Measurements from ENCODE around the gene EXD2. TPM values are rescaled to one million over a fixed set of nuclear protein-coding genes. Genes with fewer than 3 reads are reported as not detected.

The EXD2 gene
- total and polyA plus RNA-seq, 5 donors from 2014 or later: 4.2 to 7.9 (median 5.9) TPM

GRCh38 chr14:69231486-69231885 is 40.2 kb downstream of the EXD2 start:
- Histone ChIP-seq H3K27me3 (ENCODE audit: control insufficient read depth, insufficient read depth, low read length) (no peaks in the 10 kb centered on the region), H3K9me3 (ENCODE audit: control insufficient read depth in 2 of 2, low read length in 2 of 2) (no peaks in the 10 kb centered on the region), H3K27ac (ENCODE audit: insufficient read depth, low read length, poor library complexity, severe bottlenecking) (no peak overlapping the region), H3K4me1 (ENCODE audit: control insufficient read depth, insufficient read depth, low read length, poor library complexity, severe bottlenecking) (no peaks in the 10 kb centered on the region), H3K36me3 (ENCODE audit: control insufficient read depth, insufficient read depth, low read length) (peaks cover 25% of the 10 kb centered on the region), H3K4me3 (ENCODE audit: low read depth, low read length) (no peak overlapping the region)
- Mint-ChIP-seq H3K27ac (no peak overlapping the region), H3K36me3 (peaks cover 46% of the 10 kb centered on the region), H3K27me3 (no peaks in the 10 kb centered on the region), H3K4me3 (no peak overlapping the region), H3K4me1 (peaks cover 0 to 3% (median 0%) of the 10 kb centered on the region in 4 donors), H3K9me3 (no peaks in the 10 kb centered on the region)
- no peak for DNase-seq
- ATAC-seq (ENCODE audit: low read depth in 2 of 2): no peak

GRCh38 chr14:69232388-69232787 is 41.1 kb downstream of the EXD2 start:
- ATAC-seq (ENCODE audit: low read depth in 2 of 2): no peak
- Mint-ChIP-seq H3K4me3 (no peak overlapping the region), H3K4me1 (peaks cover 0 to 3% (median 0%) of the 10 kb centered on the region in 4 donors), H3K9me3 (no peaks in the 10 kb centered on the region), H3K27me3 (no peaks in the 10 kb centered on the region), H3K36me3 (peaks cover 55% of the 10 kb centered on the region), H3K27ac (no peak overlapping the region)
- Histone ChIP-seq H3K36me3 (ENCODE audit: control insufficient read depth, insufficient read depth, low read length) (peaks cover 34% of the 10 kb centered on the region), H3K9me3 (ENCODE audit: control insufficient read depth in 2 of 2, low read length in 2 of 2) (no peaks in the 10 kb centered on the region), H3K4me3 (ENCODE audit: low read depth, low read length) (no peak overlapping the region), H3K4me1 (ENCODE audit: control insufficient read depth, insufficient read depth, low read length, poor library complexity, severe bottlenecking) (no peaks in the 10 kb centered on the region), H3K27me3 (ENCODE audit: control insufficient read depth, insufficient read depth, low read length) (no peaks in the 10 kb centered on the region), H3K27ac (ENCODE audit: insufficient read depth, low read length, poor library complexity, severe bottlenecking) (no peak overlapping the region)
- no peak for DNase-seq

GRCh38 chr14:69234106-69234505 is 42.8 kb downstream of the EXD2 start:
- no peaks in the 10 kb centered on the region for H3K27me3 Mint-ChIP-seq
- H3K4me1 ChIP-seq (ENCODE audit: control insufficient read depth, insufficient read depth, low read length, poor library complexity, severe bottlenecking): no peaks in the 10 kb centered on the region
- peaks cover 47% of the 10 kb centered on the region for H3K36me3 ChIP-seq (ENCODE audit: control insufficient read depth, insufficient read depth, low read length)
- H3K9me3 Mint-ChIP-seq: no peaks in the 10 kb centered on the region
- H3K27me3 ChIP-seq (ENCODE audit: control insufficient read depth, insufficient read depth, low read length): no peaks in the 10 kb centered on the region
- DNase-seq: no peak
- H3K36me3 Mint-ChIP-seq: peaks cover 57% of the 10 kb centered on the region
- H3K27ac Mint-ChIP-seq: no peak overlapping the region
- no peaks in the 10 kb centered on the region for H3K9me3 ChIP-seq (ENCODE audit: control insufficient read depth in 2 of 2, low read length in 2 of 2)
- H3K27ac ChIP-seq (ENCODE audit: insufficient read depth, low read length, poor library complexity, severe bottlenecking): no peak overlapping the region
- H3K4me3 ChIP-seq (ENCODE audit: low read depth, low read length): no peak overlapping the region
- peaks cover 0 to 3% (median 0%) of the 10 kb centered on the region in 4 donors for H3K4me1 Mint-ChIP-seq
- no peak for ATAC-seq (ENCODE audit: low read depth in 2 of 2)
- H3K4me3 Mint-ChIP-seq: no peak overlapping the region

DNA sequence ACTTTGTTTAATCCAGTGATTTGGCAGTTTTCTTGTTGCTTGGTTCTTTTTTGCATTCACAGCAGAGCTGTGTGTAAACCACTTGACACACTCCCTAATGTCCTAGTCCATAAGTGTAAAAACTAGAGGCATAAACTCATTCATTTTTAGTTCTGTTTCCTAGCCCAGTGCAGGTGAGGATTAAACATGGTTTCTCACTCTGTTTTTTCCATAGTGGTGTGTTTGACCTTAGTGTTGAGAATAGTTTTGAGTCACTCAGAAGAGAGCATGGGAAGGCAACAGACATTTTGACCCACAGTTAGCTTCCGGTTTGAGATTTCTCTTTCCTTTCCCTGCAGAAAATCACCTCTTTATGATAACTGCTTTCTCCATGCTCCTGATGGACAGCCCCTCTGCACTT is 44.4 kb downstream of the EXD2 start:
- Mint-ChIP-seq H3K36me3 (peaks cover 59% of the 10 kb centered on the region), H3K27ac (peak overlapping the region in 1 of 3 donors; percentile 4), H3K4me1 (peaks cover 0 to 3% (median 0%) of the 10 kb centered on the region in 4 donors), H3K4me3 (no peak overlapping the region), H3K9me3 (no peaks in the 10 kb centered on the region), H3K27me3 (no peaks in the 10 kb centered on the region)
- no peaks in the 10 kb centered on the region for H3K4me1 ChIP-seq (ENCODE audit: control insufficient read depth, insufficient read depth, low read length, poor library complexity, severe bottlenecking)
- no peaks in the 10 kb centered on the region for H3K27me3 ChIP-seq (ENCODE audit: control insufficient read depth, insufficient read depth, low read length)
- no peak overlapping the region for H3K4me3 ChIP-seq (ENCODE audit: low read depth, low read length)
- H3K27ac ChIP-seq (ENCODE audit: insufficient read depth, low read length, poor library complexity, severe bottlenecking): no peak overlapping the region
- DNase-seq: no peak
- no peak for ATAC-seq (ENCODE audit: low read depth in 2 of 2)
- no peaks in the 10 kb centered on the region for H3K9me3 ChIP-seq (ENCODE audit: control insufficient read depth in 2 of 2, low read length in 2 of 2)
- peaks cover 49% of the 10 kb centered on the region for H3K36me3 ChIP-seq (ENCODE audit: control insufficient read depth, insufficient read depth, low read length)

DNA sequence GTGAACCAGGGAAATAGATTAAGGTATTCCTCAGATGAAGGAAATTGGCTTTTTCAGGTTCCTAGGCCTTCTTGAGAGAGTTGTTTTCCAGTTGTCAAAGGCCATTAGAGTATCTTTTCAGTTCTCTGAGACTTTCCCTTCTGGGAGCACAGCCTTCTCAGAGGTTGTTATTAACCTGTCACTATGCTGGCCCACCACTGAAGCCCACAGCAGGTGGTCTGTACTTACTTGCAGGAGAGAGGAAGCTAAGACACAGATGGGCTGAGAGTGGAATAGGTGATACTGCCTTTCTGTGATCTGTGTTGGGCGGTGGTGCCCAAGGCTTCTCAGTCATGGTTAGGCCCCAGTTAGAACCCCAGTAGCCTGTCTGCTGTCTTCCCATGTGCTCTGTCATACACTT is 45.8 kb downstream of the EXD2 start:
- H3K9me3 Mint-ChIP-seq: no peaks in the 10 kb centered on the region
- H3K27ac Mint-ChIP-seq: no peak overlapping the region
- H3K4me3 Mint-ChIP-seq: no peak overlapping the region
- Histone ChIP-seq H3K9me3 (ENCODE audit: control insufficient read depth in 2 of 2, low read length in 2 of 2) (no peaks in the 10 kb centered on the region), H3K4me1 (ENCODE audit: control insufficient read depth, insufficient read depth, low read length, poor library complexity, severe bottlenecking) (no peaks in the 10 kb centered on the region), H3K27me3 (ENCODE audit: control insufficient read depth, insufficient read depth, low read length) (no peaks in the 10 kb centered on the region), H3K27ac (ENCODE audit: insufficient read depth, low read length, poor library complexity, severe bottlenecking) (no peak overlapping the region), H3K4me3 (ENCODE audit: low read depth, low read length) (no peak overlapping the region), H3K36me3 (ENCODE audit: control insufficient read depth, insufficient read depth, low read length) (peaks cover 51% of the 10 kb centered on the region)
- DNase-seq (no peak), ATAC-seq (ENCODE audit: low read depth in 2 of 2) (no peak)
- H3K36me3 Mint-ChIP-seq: peaks cover 54% of the 10 kb centered on the region
- H3K27me3 Mint-ChIP-seq: no peaks in the 10 kb centered on the region
- H3K4me1 Mint-ChIP-seq: peaks cover 0 to 3% (median 0%) of the 10 kb centered on the region in 4 donors

GRCh38 chr14:69237584-69237983 is 46.3 kb downstream of the EXD2 start:
- H3K36me3 ChIP-seq (ENCODE audit: control insufficient read depth, insufficient read depth, low read length): peaks cover 51% of the 10 kb centered on the region
- no peaks in the 10 kb centered on the region for H3K9me3 ChIP-seq (ENCODE audit: control insufficient read depth in 2 of 2, low read length in 2 of 2)
- no peak overlapping the region for H3K27ac Mint-ChIP-seq
- no peak overlapping the region for H3K4me3 ChIP-seq (ENCODE audit: low read depth, low read length)
- no peaks in the 10 kb centered on the region for H3K27me3 ChIP-seq (ENCODE audit: control insufficient read depth, insufficient read depth, low read length)
- no peak overlapping the region for H3K27ac ChIP-seq (ENCODE audit: insufficient read depth, low read length, poor library complexity, severe bottlenecking)
- H3K27me3 Mint-ChIP-seq: no peaks in the 10 kb centered on the region
- no peak for ATAC-seq (ENCODE audit: low read depth in 2 of 2)
- DNase-seq: no peak
- peaks cover 0 to 3% (median under 1%) of the 10 kb centered on the region in 4 donors for H3K4me1 Mint-ChIP-seq
- peaks cover 50% of the 10 kb centered on the region for H3K36me3 Mint-ChIP-seq
- H3K4me1 ChIP-seq (ENCODE audit: control insufficient read depth, insufficient read depth, low read length, poor library complexity, severe bottlenecking): no peaks in the 10 kb centered on the region
- no peaks in the 10 kb centered on the region for H3K9me3 Mint-ChIP-seq
- no peak overlapping the region for H3K4me3 Mint-ChIP-seq

DNA sequence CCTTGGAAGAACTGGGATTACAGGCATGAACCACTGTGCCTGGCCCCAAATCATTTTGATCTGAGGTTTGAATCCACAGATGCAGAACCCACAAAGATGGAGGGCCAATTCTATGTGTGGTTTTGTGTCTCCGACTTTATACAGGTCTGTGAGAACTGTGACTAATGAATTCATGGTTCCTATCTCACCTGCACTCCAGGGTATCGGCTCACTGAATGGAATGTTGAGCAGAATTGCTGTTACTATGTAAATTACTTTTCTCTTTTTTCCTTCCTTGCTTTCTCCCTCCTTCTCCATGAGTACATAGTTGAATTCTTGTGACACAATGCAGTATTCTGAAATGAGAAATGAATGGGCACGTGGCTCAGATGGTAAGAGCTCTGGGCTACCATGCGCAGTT is 47.6 kb downstream of the EXD2 start:
- Histone ChIP-seq H3K36me3 (ENCODE audit: control insufficient read depth, insufficient read depth, low read length) (peaks cover 51% of the 10 kb centered on the region), H3K4me3 (ENCODE audit: low read depth, low read length) (no peak overlapping the region), H3K27ac (ENCODE audit: insufficient read depth, low read length, poor library complexity, severe bottlenecking) (no peak overlapping the region), H3K9me3 (ENCODE audit: control insufficient read depth in 2 of 2, low read length in 2 of 2) (no peaks in the 10 kb centered on the region), H3K4me1 (ENCODE audit: control insufficient read depth, insufficient read depth, low read length, poor library complexity, severe bottlenecking) (no peaks in the 10 kb centered on the region), H3K27me3 (ENCODE audit: control insufficient read depth, insufficient read depth, low read length) (no peaks in the 10 kb centered on the region)
- Mint-ChIP-seq H3K27me3 (no peaks in the 10 kb centered on the region), H3K9me3 (no peaks in the 10 kb centered on the region), H3K4me1 (peaks cover 0 to 6% (median 4%) of the 10 kb centered on the region in 4 donors), H3K4me3 (no peak overlapping the region), H3K27ac (no peak overlapping the region), H3K36me3 (peaks cover 46% of the 10 kb centered on the region)
- no peak for DNase-seq
- ATAC-seq (ENCODE audit: low read depth in 2 of 2): no peak

- Mint-ChIP-seq H3K9me3 (no peaks in the 10 kb centered on the region), H3K27ac (no peak overlapping the region), H3K4me3 (no peak overlapping the region), H3K36me3 (peaks cover 34% of the 10 kb centered on the region), H3K27me3 (no peaks in the 10 kb centered on the region), H3K4me1 (peaks cover 0 to 6% (median 4%) of the 10 kb centered on the region in 4 donors)
- H3K36me3 ChIP-seq (ENCODE audit: control insufficient read depth, insufficient read depth, low read length): peaks cover 47% of the 10 kb centered on the region
- no peak overlapping the region for H3K4me3 ChIP-seq (ENCODE audit: low read depth, low read length)
- ATAC-seq (ENCODE audit: low read depth in 2 of 2) (no peak), DNase-seq (no peak)
- H3K4me1 ChIP-seq (ENCODE audit: control insufficient read depth, insufficient read depth, low read length, poor library complexity, severe bottlenecking): no peaks in the 10 kb centered on the region
- no peaks in the 10 kb centered on the region for H3K9me3 ChIP-seq (ENCODE audit: control insufficient read depth in 2 of 2, low read length in 2 of 2)
- H3K27ac ChIP-seq (ENCODE audit: insufficient read depth, low read length, poor library complexity, severe bottlenecking): no peak overlapping the region
- no peaks in the 10 kb centered on the region for H3K27me3 ChIP-seq (ENCODE audit: control insufficient read depth, insufficient read depth, low read length)
Observed at GRCh38 chr14:69240527-69241173, 49.4 kb downstream of the EXD2 start.
